Chondrocyte (in vitro differentiated cells): ENCODE results near the gene SPOCK1. TPM values are rescaled to one million over a fixed set of nuclear protein-coding genes. Genes with fewer than 3 reads are reported as not detected.
"Not testable (repeated sequence)": the region's sequence is repeated elsewhere in the genome, so short reads cannot be mapped to it uniquely, and the experiment has no call there.

ENCODE experiments used
- DNase-seq: peaks from one replicate; pipeline ENCODE4 v3.0.0; 2021; ENCODE audit warnings: mixed read lengths, low spot score
- H3K27ac Mint-ChIP-seq: one replicate; pipeline ENCODE4 v1.8.0; 2021; ENCODE audit warnings: mild to moderate bottlenecking, moderate library complexity, mixed read lengths; ENCODE audit not compliant: unreplicated experiment
- H3K27me3 Mint-ChIP-seq: 2 replicates; pipeline ENCODE4 v1.8.0; 2021; ENCODE audit warnings: low read depth, mixed read lengths
- H3K36me3 Mint-ChIP-seq: 2 replicates; pipeline ENCODE4 v1.8.0; 2021; ENCODE audit warnings: low read depth, mixed read lengths
- H3K4me1 Mint-ChIP-seq: 2 replicates; pipeline ENCODE4 v1.8.0; 2021; ENCODE audit warnings: low read depth, mild to moderate bottlenecking, mixed read lengths
- H3K4me3 Mint-ChIP-seq: one replicate; pipeline ENCODE4 v1.8.0; 2021; ENCODE audit warnings: mild to moderate bottlenecking, moderate library complexity, mixed read lengths; ENCODE audit not compliant: unreplicated experiment
- H3K9me3 Mint-ChIP-seq: 2 replicates; pipeline ENCODE4 v1.8.0; 2021; ENCODE audit warnings: low read depth, mixed read lengths
- CTCF ChIP-seq: fragments of 200-600 bp; sonication (generic); IDR thresholded peaks from 2 replicates; pipeline ENCODE4 v1.5.0; 2021; ENCODE audit warnings: antibody characterized with exemption, mild to moderate bottlenecking, moderate library complexity
- total RNA-seq: library from RNA; stranded (reverse); gene quantifications from 3 replicates; pipeline ENCODE4 v1.2.1, GENCODE V29; 2021

Gene SPOCK1
- total RNA-seq, 1 donor from 2014 or later: 127 TPM

DNA sequence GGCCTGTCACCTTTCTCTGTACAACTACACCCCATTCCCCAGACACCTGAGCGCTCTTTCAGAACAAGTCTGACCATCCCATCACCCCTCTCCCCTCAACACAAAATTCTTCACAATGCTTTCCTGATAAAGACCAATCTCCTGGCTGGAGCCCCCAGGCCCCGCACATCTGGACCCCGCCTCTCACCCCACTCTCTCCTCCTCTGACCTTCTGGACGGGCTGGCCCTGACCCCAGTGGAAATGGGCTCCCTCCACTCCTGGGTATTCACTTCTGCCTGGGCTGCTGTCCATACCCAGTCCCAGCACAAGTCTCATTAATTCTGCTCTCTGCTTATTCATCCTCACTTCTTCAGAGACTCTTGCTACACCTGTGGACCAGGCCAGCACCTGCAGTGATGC, 2.1 kb upstream of the SPOCK1 start:
- Mint-ChIP-seq H3K27ac (no peak overlapping the region), H3K36me3 (no peaks in the 10 kb centered on the region), H3K4me3 (no peak overlapping the region), H3K9me3 (no peaks in the 10 kb centered on the region), H3K4me1 (peaks cover 14% of the 10 kb centered on the region), H3K27me3 (peaks cover 8% of the 10 kb centered on the region)
- no peak for DNase-seq
- TF ChIP-seq CTCF: no peak

DNA sequence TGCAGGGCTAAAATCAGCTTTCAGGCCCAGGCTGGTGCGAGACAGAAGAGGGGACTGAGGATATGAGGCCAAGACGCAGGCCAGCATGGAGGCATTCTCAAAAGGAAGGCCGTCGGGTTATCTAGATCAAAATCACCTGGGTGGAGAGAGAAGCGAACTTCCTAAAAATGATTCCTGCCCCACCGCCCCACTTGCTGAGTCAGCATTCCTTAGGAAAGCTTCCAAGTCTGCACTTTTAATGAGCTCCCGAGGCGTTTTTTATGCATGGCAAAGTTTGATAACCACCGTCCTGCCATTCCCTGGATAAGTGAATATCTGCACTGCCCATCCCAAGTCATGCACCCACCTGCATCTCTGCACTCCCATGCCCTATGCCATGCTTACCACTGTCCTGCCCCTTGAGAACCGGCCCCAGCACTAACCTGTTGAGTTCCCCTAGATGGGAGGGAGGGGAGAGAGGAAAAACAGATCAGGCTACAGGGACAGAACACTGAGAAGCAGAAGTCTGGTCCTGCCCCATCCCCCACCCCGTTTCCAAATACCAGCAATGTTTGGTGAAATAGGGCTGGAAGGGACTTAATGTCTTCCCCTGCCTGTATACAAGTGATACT, 1.6 kb upstream of the SPOCK1 start:
- H3K4me1 Mint-ChIP-seq: peaks cover 14% of the 10 kb centered on the region
- H3K27ac Mint-ChIP-seq: no peak overlapping the region
- peaks cover 8% of the 10 kb centered on the region for H3K27me3 Mint-ChIP-seq
- H3K36me3 Mint-ChIP-seq: no peaks in the 10 kb centered on the region
- no peaks in the 10 kb centered on the region for H3K9me3 Mint-ChIP-seq
- no peak for DNase-seq
- no peak for TF ChIP-seq CTCF
- no peak overlapping the region for H3K4me3 Mint-ChIP-seq

- H3K36me3 Mint-ChIP-seq, H3K27me3 Mint-ChIP-seq, H3K9me3 Mint-ChIP-seq, DNase-seq, H3K4me3 Mint-ChIP-seq, H3K27ac Mint-ChIP-seq: not testable (repeated sequence)
- peaks cover 19% of the 10 kb centered on the region for H3K4me1 Mint-ChIP-seq
These were observed 351 bp upstream of the SPOCK1 start for GRCh38 chr5:137499506-137499847.

- H3K36me3 Mint-ChIP-seq: no peaks in the 10 kb centered on the region
- DNase-seq: no peak
These were observed 808 bp downstream of the SPOCK1 start for GRCh38 chr5:137498301-137498735.

DNA sequence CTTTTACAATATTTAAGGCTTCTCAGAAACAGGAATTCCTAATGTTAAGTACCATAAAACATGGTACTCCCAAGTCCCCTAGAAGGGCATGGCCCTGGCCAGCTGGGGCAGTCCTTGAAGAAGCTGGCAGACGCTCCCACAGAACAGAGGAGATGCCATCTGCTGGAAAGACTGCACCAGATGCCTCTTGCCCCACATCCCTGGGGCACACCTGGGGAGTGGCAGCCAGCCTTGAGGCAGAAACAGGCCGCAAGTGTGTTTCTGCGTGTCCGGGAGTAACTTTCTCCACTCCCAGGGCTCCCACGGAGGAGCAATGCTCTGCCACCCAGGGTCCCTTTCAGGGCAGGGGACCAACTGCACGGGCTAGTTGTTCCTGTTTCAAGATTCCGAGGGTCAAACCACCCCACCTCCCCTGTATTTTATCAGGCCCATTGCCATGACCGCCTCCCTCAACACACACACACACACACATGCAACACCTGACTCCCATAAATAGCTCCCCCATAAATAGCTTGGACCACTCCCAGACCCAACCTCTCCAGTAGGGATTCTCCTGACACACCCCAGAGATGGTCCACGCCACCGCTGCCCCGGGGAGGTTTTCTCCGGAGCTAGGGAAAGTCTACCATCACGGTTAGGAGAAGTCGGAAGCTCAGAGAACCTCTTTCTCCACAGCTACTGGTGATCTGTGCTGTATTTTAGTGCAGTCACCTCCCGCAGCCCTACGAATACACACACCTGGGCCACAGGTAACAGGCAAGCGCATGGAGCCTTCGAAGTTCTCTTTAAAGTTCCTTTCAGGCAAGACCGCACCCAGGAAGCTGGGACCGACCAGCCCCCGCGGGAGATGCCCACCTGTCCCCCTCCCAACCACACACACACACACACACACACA, 1.5 kb downstream of the SPOCK1 start:
- H3K4me3 Mint-ChIP-seq: peak overlapping the region; percentile 72
- H3K27me3 Mint-ChIP-seq: peaks cover 2% of the 10 kb centered on the region
- H3K27ac Mint-ChIP-seq: no peak overlapping the region
- H3K36me3 Mint-ChIP-seq: no peaks in the 10 kb centered on the region
- no peak for DNase-seq
- TF ChIP-seq CTCF: peak; percentile 58
- H3K9me3 Mint-ChIP-seq: no peaks in the 10 kb centered on the region
- H3K4me1 Mint-ChIP-seq: peaks cover 20% of the 10 kb centered on the region

More at GRCh38 chr5:137498301-137498735, 808 bp downstream of the SPOCK1 start:
- TF ChIP-seq CTCF: no peak
- H3K27me3 Mint-ChIP-seq: peaks cover 2% of the 10 kb centered on the region
- H3K27ac Mint-ChIP-seq: no peak overlapping the region
- peak overlapping the region; percentile 72 for H3K4me3 Mint-ChIP-seq
- H3K4me1 Mint-ChIP-seq: peaks cover 19% of the 10 kb centered on the region
- no peaks in the 10 kb centered on the region for H3K9me3 Mint-ChIP-seq
